RPMI8226 (cell line): Measurements from ENCODE around the gene SLC7A9.
"Not testable (repeated sequence)": the region's sequence is repeated elsewhere in the genome, so short reads cannot be mapped to it uniquely, and the experiment has no call there.

Source experiments
- DNase-seq: peaks from one replicate; pipeline ENCODE4 v3.0.0-alpha.2; 2015

The SLC7A9 gene

DNA sequence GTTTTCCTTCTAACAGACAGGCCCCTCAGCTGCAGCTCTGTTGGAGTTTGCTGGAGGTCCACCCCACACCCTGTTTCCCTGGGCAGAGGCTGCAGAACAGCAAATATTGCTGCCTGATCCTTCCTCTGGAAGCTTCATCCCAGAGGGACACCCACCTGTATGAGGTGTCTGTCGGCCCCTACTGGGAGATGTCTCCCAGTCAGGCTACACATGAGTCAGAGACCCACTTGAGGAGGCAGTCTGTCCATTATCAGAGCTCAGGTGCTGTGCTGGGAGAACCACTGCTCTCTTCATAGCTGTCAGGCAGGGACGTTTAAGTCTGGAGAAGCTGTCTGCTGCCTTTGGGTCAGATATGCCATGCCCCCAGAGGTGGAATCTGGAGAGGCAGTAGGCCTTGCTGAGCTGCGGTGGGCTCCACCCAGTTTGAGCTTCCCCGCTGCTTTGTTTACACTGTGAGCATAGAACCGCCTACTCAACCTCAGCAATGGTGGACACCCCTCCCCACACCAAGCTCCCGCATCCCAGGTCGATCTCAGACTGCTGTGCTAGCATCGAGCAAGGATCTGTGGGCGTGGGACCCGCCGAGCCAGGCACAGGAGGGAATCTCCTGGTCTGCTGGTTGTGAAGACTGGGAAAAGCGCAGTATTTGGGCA, 82.3 kb downstream of the SLC7A9 start:
- not testable (repeated sequence) for DNase-seq

- not testable (repeated sequence) for DNase-seq
Measured at GRCh38 chr19:32782089-32782488, 87.5 kb downstream of the SLC7A9 start.

GRCh38 chr19:32781280-32781679, 88.3 kb downstream of the SLC7A9 start:
- no peak for DNase-seq
